Body of pancreas (tissue), 4 donors: Measurements from ENCODE around the gene SLC35A3. TPM values are rescaled to one million over a fixed set of nuclear protein-coding genes. Genes with fewer than 3 reads are reported as not detected.

ENCODE experiments used
- ATAC-seq: fragments of 150-250 bp; one replicate; pipeline ENCODE4 v1.9.1; 2016
- DNase-seq, 4 donors: peaks; one replicate each; pipeline ENCODE4 v3.0.0-alpha.2; 2019
- H3K27ac ChIP-seq, 4 donors: fragments of 200-600 bp; sonication (generic); 1 replicate in 3 of 4; 2 replicates in 1 of 4; pipeline versions ENCODE4 v1.5.1 to v1.6.1; 2016 to 2019; ENCODE audit warnings: mild to moderate bottlenecking in 1 of 4, mixed read lengths in 1 of 4, moderate library complexity in 1 of 4
- H3K27me3 ChIP-seq, 2 donors: fragments of 200-600 bp; sonication (generic); one replicate each; pipeline ENCODE4 v1.6.0; 2016; ENCODE audit warnings: mild to moderate bottlenecking in 1 of 2
- H3K36me3 ChIP-seq, 2 donors: fragments of 200-600 bp; sonication (generic); replicated peaks in 1 of 2; 2 replicates each; pipeline ENCODE4 v1.5.1; 2016; ENCODE audit warnings: low read depth in 2 of 2; ENCODE audit not compliant: insufficient read depth in 1 of 2
- H3K4me1 ChIP-seq: fragments of 200-600 bp; sonication (generic); one replicate; pipeline ENCODE4 v1.6.0; 2016
- H3K4me3 ChIP-seq, 2 donors: fragments of 200-600 bp; sonication (generic); 1 replicate in 1 of 2; 2 replicates in 1 of 2; pipeline ENCODE4 v1.5.1; 2016 to 2019
- H3K9me3 ChIP-seq, 3 donors: fragments of 200-600 bp; sonication (generic); 1 replicate in 2 of 3; 2 replicates in 1 of 3; pipeline ENCODE4 v1.5.1; 2016
- CTCF ChIP-seq, 7 experiments: fragments of 450-650 bp in 4 of 7; fragments of 200-600 bp in 3 of 7; sonication (generic) in 3 of 7; IDR thresholded peaks; one replicate each; pipeline ENCODE4 v1.5.1; 2016 to 2019; ENCODE audit warnings: antibody characterized with exemption in 7 of 7
- POLR2A ChIP-seq, 3 donors: fragments of 450-650 bp; IDR thresholded peaks; one replicate each; pipeline ENCODE4 v1.6.1; 2016; ENCODE audit warnings: antibody characterized with exemption in 3 of 3, mild to moderate bottlenecking in 2 of 3
- WGBS, 2 donors: methylation state at CpG; one replicate each; pipeline ENCODE4 v1.1.5; 2017; 5-methylcytosine and 5-hydroxymethylcytosine counted together
- intact Hi-C: fragments of 100-400 bp; cut with DNase I; formaldehyde crosslinking; loops from one replicate; pipeline ENCODE4 v1.15.1; 2023
- total RNA-seq, 2 donors: library from RNA; depleted of rRNA; stranded (reverse); fragments of >200 nt; gene quantifications; one replicate each; pipeline ENCODE4 v1.1.0, GENCODE V29; 2016

Gene SLC35A3
- total RNA-seq, 2 donors from 2014 or later: 11.5 to 26.5 TPM

GRCh38 chr1:100001462-100001861 is 31.7 kb downstream of the SLC35A3 start:
- Histone ChIP-seq H3K36me3 (no peaks in the 10 kb centered on the region), H3K4me1 (no peaks in the 10 kb centered on the region), H3K27ac (no peak overlapping the region), H3K9me3 (no peaks in the 10 kb centered on the region), H3K27me3 (no peaks in the 10 kb centered on the region), H3K4me3 (no peak overlapping the region)
- intact Hi-C loops: no loop called here
- no peak for ATAC-seq
- no peak for DNase-seq
- TF ChIP-seq CTCF (IDR thresholded peaks at IDR 0.05): no peak
- TF ChIP-seq POLR2A (IDR thresholded peaks at IDR 0.05): no peak
- WGBS, 2 donors: 89 to 91% methylated on average over 2 of the region's 2 CpGs

GRCh38 chr1:100005424-100005823 is 35.6 kb downstream of the SLC35A3 start:
- DNase-seq (no peak), ATAC-seq (no peak)
- WGBS, 2 donors: 84 to 91% methylated on average over 1 of the region's 1 CpG
- no peaks in the 10 kb centered on the region for H3K9me3 ChIP-seq
- intact Hi-C loops: no loop called here
- H3K27ac ChIP-seq: no peak overlapping the region
- no peak overlapping the region for H3K4me3 ChIP-seq
- H3K36me3 ChIP-seq: no peaks in the 10 kb centered on the region
- TF ChIP-seq POLR2A (IDR thresholded peaks at IDR 0.05) (no peak), CTCF (IDR thresholded peaks at IDR 0.05) (no peak)
- H3K27me3 ChIP-seq: no peaks in the 10 kb centered on the region
- H3K4me1 ChIP-seq: no peaks in the 10 kb centered on the region

GRCh38 chr1:100006688-100007087 is 36.9 kb downstream of the SLC35A3 start:
- WGBS, 2 donors: 80 to 86% methylated on average over 2 of the region's 2 CpGs
- no peak for TF ChIP-seq CTCF (IDR thresholded peaks at IDR 0.05)
- no peak for TF ChIP-seq POLR2A (IDR thresholded peaks at IDR 0.05)
- ATAC-seq (no peak), DNase-seq (no peak)
- Histone ChIP-seq H3K9me3 (no peaks in the 10 kb centered on the region), H3K27ac (no peak overlapping the region), H3K4me1 (no peaks in the 10 kb centered on the region), H3K36me3 (no peaks in the 10 kb centered on the region), H3K27me3 (no peaks in the 10 kb centered on the region), H3K4me3 (no peak overlapping the region)
- intact Hi-C loops: no loop called here

- no peaks in the 10 kb centered on the region for H3K9me3 ChIP-seq
- no peak overlapping the region for H3K4me3 ChIP-seq
- intact Hi-C loops: no loop called here
- H3K27me3 ChIP-seq: no peaks in the 10 kb centered on the region
- H3K36me3 ChIP-seq: no peaks in the 10 kb centered on the region
- no peaks in the 10 kb centered on the region for H3K4me1 ChIP-seq
- TF ChIP-seq CTCF (IDR thresholded peaks at IDR 0.05) (no peak), POLR2A (IDR thresholded peaks at IDR 0.05) (no peak)
- ATAC-seq (no peak), DNase-seq (no peak)
- no peak overlapping the region for H3K27ac ChIP-seq
Measured at GRCh38 chr1:100009458-100009857, 39.7 kb downstream of the SLC35A3 start.

GRCh38 chr1:100010804-100011203 is 41.0 kb downstream of the SLC35A3 start:
- Histone ChIP-seq H3K4me3 (no peak overlapping the region), H3K27me3 (no peaks in the 10 kb centered on the region), H3K9me3 (no peaks in the 10 kb centered on the region), H3K36me3 (no peaks in the 10 kb centered on the region), H3K4me1 (no peaks in the 10 kb centered on the region), H3K27ac (no peak overlapping the region)
- TF ChIP-seq CTCF (IDR thresholded peaks at IDR 0.05) (no peak), POLR2A (IDR thresholded peaks at IDR 0.05) (no peak)
- no peak for ATAC-seq
- DNase-seq: no peak
- whole genome bisulfite sequencing, 2 donors: 83 to 88% methylated on average over 1 of the region's 1 CpG
- intact Hi-C loops: no loop called here
